ENCODE data around the gene CEP85.

Gene CEP85

GRCh38 chr1:26254404-26254803, 20.4 kb downstream of the CEP85 start:
- POLR2A ChIA-PET: no interaction called here
- TF ChIP-seq SUZ12 (IDR thresholded peaks at IDR 0.05) (no peak), BHLHE40 (IDR thresholded peaks at IDR 0.05; ENCODE audit: borderline replicate concordance) (no peak), FOXK2 (IDR thresholded peaks at IDR 0.05) (no peak), NFRKB (IDR thresholded peaks at IDR 0.05) (no peak), ELF4 (IDR thresholded peaks at IDR 0.05) (no peak), ZNF384 (IDR thresholded peaks at IDR 0.05) (no peak), SP1 (IDR thresholded peaks at IDR 0.05) (no peak), TARDBP (IDR thresholded peaks at IDR 0.05) (no peak), FOXA1 (IDR thresholded peaks at IDR 0.05) (no peak), HDGF (IDR thresholded peaks at IDR 0.05; ENCODE audit: borderline replicate concordance) (no peak), CTBP1 (IDR thresholded peaks at IDR 0.05; ENCODE audit: borderline replicate concordance) (no peak)

DNA sequence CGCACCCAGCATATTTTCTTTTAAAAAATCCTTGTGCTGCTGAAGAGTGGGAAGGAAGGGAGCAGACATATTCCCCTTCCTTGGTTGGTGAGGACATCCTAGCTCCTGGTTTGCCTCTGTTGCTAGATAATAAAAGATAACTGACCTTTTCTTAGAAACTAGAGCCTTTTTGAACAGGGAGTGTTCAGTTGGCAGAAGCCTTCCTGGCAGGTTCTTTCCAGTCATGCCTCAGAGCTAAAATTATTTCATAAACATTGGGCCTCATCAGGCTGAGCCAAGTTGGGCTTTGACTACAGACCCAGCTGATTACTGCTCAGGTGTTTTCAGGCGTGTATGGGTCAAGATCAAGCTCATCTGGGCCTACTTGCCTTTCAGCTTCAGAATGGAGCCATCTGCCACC, 23.2 kb downstream of the CEP85 start:
- POLR2A ChIA-PET: no interaction called here
- CTCF ChIA-PET: interaction anchor here (0.5 to 0.8 kb wide), 3 partner anchors 19 to 365 kb away, joined by 3 to 4 read pairs (median 3); no protein-coding TSS in a partner anchor
- no peak for DNase-seq (ENCODE audit: extremely low spot score)
- no peak for TF ChIP-seq L3MBTL2 (conservative IDR thresholded peaks at IDR 0.05)
- TF ChIP-seq TARDBP (IDR thresholded peaks at IDR 0.05): no peak
- no peak for TF ChIP-seq BHLHE40 (IDR thresholded peaks at IDR 0.05; ENCODE audit: borderline replicate concordance)
- TF ChIP-seq SUZ12 (IDR thresholded peaks at IDR 0.05): no peak
- TF ChIP-seq, protein P1, sequence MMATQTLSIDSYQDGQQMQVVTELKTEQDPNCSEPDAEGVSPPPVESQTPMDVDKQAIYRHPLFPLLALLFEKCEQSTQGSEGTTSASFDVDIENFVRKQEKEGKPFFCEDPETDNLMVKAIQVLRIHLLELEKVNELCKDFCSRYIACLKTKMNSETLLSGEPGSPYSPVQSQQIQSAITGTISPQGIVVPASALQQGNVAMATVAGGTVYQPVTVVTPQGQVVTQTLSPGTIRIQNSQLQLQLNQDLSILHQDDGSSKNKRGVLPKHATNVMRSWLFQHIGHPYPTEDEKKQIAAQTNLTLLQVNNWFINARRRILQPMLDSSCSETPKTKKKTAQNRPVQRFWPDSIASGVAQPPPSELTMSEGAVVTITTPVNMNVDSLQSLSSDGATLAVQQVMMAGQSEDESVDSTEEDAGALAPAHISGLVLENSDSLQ (IDR thresholded peaks at IDR 0.05): no peak
- no peak for TF ChIP-seq LEF1 (IDR thresholded peaks at IDR 0.05; ENCODE audit: borderline replicate concordance)
- no peak for TF ChIP-seq FOXK2 (IDR thresholded peaks at IDR 0.05)
- no peak for TF ChIP-seq ZNF384 (IDR thresholded peaks at IDR 0.05)
- TF ChIP-seq FOXA1 (IDR thresholded peaks at IDR 0.05): no peak
- TF ChIP-seq ARNT (IDR thresholded peaks at IDR 0.05): no peak
- no peak for TF ChIP-seq NFRKB (IDR thresholded peaks at IDR 0.05)
- no peak for TF ChIP-seq CTBP1 (IDR thresholded peaks at IDR 0.05; ENCODE audit: borderline replicate concordance)
- TF ChIP-seq SP1 (IDR thresholded peaks at IDR 0.05): no peak
- TF ChIP-seq ELF4 (IDR thresholded peaks at IDR 0.05): no peak
- no peak for TF ChIP-seq HDGF (IDR thresholded peaks at IDR 0.05; ENCODE audit: borderline replicate concordance)
- no peak for TF ChIP-seq FOXM1 (IDR thresholded peaks at IDR 0.05; ENCODE audit: borderline replicate concordance)

More at GRCh38 chr1:26254404-26254803, 20.4 kb downstream of the CEP85 start:
- CTCF ChIA-PET: interaction anchor here (1.2 kb wide), 1 partner anchor 21 kb away, joined by 4 read pairs; the partner anchor contains the start of gene CEP85
- no peak for DNase-seq (ENCODE audit: extremely low spot score)

GRCh38 chr1:26259005-26259404, 25.0 kb downstream of the CEP85 start:
- DNase-seq (ENCODE audit: extremely low spot score): no peak
- CTCF ChIA-PET: interaction anchor here (0.8 kb wide), 1 partner anchor 17 kb away, joined by 5 read pairs; no protein-coding TSS in a partner anchor
- POLR2A ChIA-PET: no interaction called here
- no peak for TF ChIP-seq ZNF384 (IDR thresholded peaks at IDR 0.05)
- no peak for TF ChIP-seq TARDBP (IDR thresholded peaks at IDR 0.05)
- no peak for TF ChIP-seq FOXK2 (IDR thresholded peaks at IDR 0.05)
- TF ChIP-seq FOXM1 (IDR thresholded peaks at IDR 0.05; ENCODE audit: borderline replicate concordance): no peak
- no peak for TF ChIP-seq ARNT (IDR thresholded peaks at IDR 0.05)
- TF ChIP-seq LEF1 (IDR thresholded peaks at IDR 0.05; ENCODE audit: borderline replicate concordance): no peak
- TF ChIP-seq SUZ12 (IDR thresholded peaks at IDR 0.05): no peak
- no peak for TF ChIP-seq L3MBTL2 (conservative IDR thresholded peaks at IDR 0.05)
- no peak for TF ChIP-seq ELF4 (IDR thresholded peaks at IDR 0.05)
- TF ChIP-seq HDGF (IDR thresholded peaks at IDR 0.05; ENCODE audit: borderline replicate concordance): no peak
- no peak for TF ChIP-seq BHLHE40 (IDR thresholded peaks at IDR 0.05; ENCODE audit: borderline replicate concordance)
- no peak for TF ChIP-seq CTBP1 (IDR thresholded peaks at IDR 0.05; ENCODE audit: borderline replicate concordance)
- TF ChIP-seq SP1 (IDR thresholded peaks at IDR 0.05): no peak
- no peak for TF ChIP-seq NFRKB (IDR thresholded peaks at IDR 0.05)

- ChIA-PET POLR2A (no interaction called here), CTCF (interaction anchor here (0.8 kb wide), 1 partner anchor 16 kb away, joined by 5 read pairs; no protein-coding TSS in a partner anchor)
- TF ChIP-seq SUZ12 (IDR thresholded peaks at IDR 0.05) (no peak), ZNF384 (IDR thresholded peaks at IDR 0.05) (no peak), CTBP1 (IDR thresholded peaks at IDR 0.05; ENCODE audit: borderline replicate concordance) (no peak), FOXA1 (IDR thresholded peaks at IDR 0.05) (no peak), ARNT (IDR thresholded peaks at IDR 0.05) (no peak), FOXM1 (IDR thresholded peaks at IDR 0.05; ENCODE audit: borderline replicate concordance) (no peak), ELF4 (IDR thresholded peaks at IDR 0.05) (no peak), L3MBTL2 (conservative IDR thresholded peaks at IDR 0.05) (no peak), LEF1 (IDR thresholded peaks at IDR 0.05; ENCODE audit: borderline replicate concordance) (no peak), BHLHE40 (IDR thresholded peaks at IDR 0.05; ENCODE audit: borderline replicate concordance) (no peak), NFRKB (IDR thresholded peaks at IDR 0.05) (no peak), HDGF (IDR thresholded peaks at IDR 0.05; ENCODE audit: borderline replicate concordance) (no peak)
- TF ChIP-seq, protein P1 (IDR thresholded peaks at IDR 0.05): no peak
- no peak for DNase-seq (ENCODE audit: extremely low spot score)
These were observed 25.6 kb downstream of the CEP85 start for GRCh38 chr1:26259578-26259977.

- ChIA-PET CTCF (interaction anchor here (1.2 kb wide), 1 partner anchor 12 kb away, joined by 6 read pairs; no protein-coding TSS in a partner anchor), POLR2A (no interaction called here)
- no peak for TF ChIP-seq ZNF384 (IDR thresholded peaks at IDR 0.05)
- no peak for TF ChIP-seq SUZ12 (IDR thresholded peaks at IDR 0.05)
- TF ChIP-seq, protein P1 (IDR thresholded peaks at IDR 0.05): no peak
- DNase-seq (ENCODE audit: extremely low spot score): no peak
These were observed 29.2 kb downstream of the CEP85 start for GRCh38 chr1:26263212-26263611.

DNA sequence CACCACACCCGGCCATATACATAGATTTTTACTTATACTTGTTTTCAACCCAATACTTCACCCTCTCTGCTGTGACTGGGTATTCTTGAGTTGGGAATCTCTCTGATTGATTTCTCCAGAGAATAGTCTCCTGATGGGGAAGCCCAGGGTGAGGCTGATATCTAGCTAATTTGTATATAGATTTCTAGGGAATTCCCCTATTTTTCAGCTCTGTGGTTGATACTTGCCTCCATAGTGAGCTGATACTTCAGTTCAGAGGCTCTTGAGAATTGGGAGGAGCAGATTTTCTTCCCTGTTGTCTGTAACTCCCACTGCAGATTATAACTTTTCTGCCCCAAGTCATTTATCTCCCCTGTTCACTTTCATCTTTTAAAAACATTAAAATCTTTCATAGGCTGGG, 31.4 kb downstream of the CEP85 start:
- no peak for DNase-seq (ENCODE audit: extremely low spot score)
- ChIA-PET POLR2A (interaction anchor here (1.3 kb wide), 1 partner anchor 30 kb away, joined by 3 read pairs; no protein-coding TSS in a partner anchor), CTCF (no interaction called here)
- TF ChIP-seq FOXM1 (IDR thresholded peaks at IDR 0.05; ENCODE audit: borderline replicate concordance) (no peak), BHLHE40 (IDR thresholded peaks at IDR 0.05; ENCODE audit: borderline replicate concordance) (no peak), NFRKB (IDR thresholded peaks at IDR 0.05) (no peak), ELF4 (IDR thresholded peaks at IDR 0.05) (no peak), HDGF (IDR thresholded peaks at IDR 0.05; ENCODE audit: borderline replicate concordance) (no peak), TARDBP (IDR thresholded peaks at IDR 0.05) (no peak), FOXK2 (IDR thresholded peaks at IDR 0.05) (no peak), ARNT (IDR thresholded peaks at IDR 0.05) (no peak), CTBP1 (IDR thresholded peaks at IDR 0.05; ENCODE audit: borderline replicate concordance) (no peak), L3MBTL2 (conservative IDR thresholded peaks at IDR 0.05) (no peak), FOXA1 (IDR thresholded peaks at IDR 0.05) (no peak), SP1 (IDR thresholded peaks at IDR 0.05) (no peak), SUZ12 (IDR thresholded peaks at IDR 0.05) (no peak), LEF1 (IDR thresholded peaks at IDR 0.05; ENCODE audit: borderline replicate concordance) (no peak), ZNF384 (IDR thresholded peaks at IDR 0.05) (no peak)
- TF ChIP-seq, protein P1 (IDR thresholded peaks at IDR 0.05): no peak

Measured in HEK293T (cell line).